HG02610 (cell line): ENCODE results near the gene VDAC1.
"Not testable (repeated sequence)": the region's sequence is repeated elsewhere in the genome, so short reads cannot be mapped to it uniquely, and the experiment has no call there.

Experiments used
- ATAC-seq: cut with Tn5 transposase; IDR thresholded peaks from one replicate; pipeline ENCODE4 v1.9.1; 2021; ENCODE audit warnings: mild to moderate bottlenecking, moderate library complexity; ENCODE audit not compliant: unreplicated experiment

The VDAC1 gene

DNA sequence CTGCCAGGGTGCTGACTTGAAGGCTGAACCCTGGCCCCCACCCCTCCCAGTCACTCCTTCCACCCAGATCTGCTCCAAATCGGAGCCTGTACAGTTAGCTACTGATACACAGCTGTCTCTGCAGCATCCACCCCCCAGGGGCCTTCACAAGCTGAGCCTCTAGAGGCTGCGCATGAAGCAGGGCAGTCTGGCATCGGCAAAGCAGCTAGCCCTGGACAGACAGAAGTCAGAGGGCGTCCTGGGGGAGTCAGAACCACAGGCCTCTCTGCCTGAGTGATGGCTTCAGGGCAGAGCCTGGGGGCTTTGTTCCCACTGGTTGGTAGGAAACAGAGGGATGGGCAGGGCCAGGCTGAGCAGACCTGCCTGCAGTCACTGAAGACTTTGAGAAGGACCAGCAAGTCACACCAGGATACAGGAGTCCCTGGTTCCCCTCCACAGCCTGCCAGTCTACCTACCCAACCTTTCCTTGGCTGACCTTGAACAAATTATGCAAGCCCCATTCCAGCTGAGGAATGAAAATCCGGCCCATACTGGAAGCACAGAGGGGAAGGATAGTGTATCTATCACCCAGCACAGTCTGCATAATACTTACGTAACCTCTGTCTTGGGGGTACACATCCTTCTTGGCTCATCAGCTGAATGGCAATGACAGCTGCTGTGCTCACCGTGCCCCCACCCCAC lies 8.8 kb downstream of the VDAC1 start:
- ATAC-seq: no peak

GRCh38 chr5:133995341-133995740 lies 9.4 kb downstream of the VDAC1 start:
- no peak for ATAC-seq

DNA sequence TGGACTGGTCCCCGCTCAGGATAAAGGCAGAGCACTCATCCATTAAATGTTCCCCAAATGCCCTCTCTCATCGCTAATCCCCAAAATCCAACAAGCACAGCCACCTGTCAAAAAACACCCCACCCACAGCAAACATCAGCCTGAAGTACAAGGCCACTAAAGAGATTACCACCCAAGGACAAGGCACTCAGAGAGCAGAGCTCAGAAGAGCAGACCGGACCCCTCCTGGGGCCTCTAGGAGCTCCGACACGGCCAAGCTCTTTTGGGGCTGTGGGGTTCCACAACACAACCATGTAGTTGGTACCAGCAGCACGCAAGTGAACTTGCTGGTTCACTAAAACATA lies 9.8 kb downstream of the VDAC1 start:
- no peak for ATAC-seq

DNA sequence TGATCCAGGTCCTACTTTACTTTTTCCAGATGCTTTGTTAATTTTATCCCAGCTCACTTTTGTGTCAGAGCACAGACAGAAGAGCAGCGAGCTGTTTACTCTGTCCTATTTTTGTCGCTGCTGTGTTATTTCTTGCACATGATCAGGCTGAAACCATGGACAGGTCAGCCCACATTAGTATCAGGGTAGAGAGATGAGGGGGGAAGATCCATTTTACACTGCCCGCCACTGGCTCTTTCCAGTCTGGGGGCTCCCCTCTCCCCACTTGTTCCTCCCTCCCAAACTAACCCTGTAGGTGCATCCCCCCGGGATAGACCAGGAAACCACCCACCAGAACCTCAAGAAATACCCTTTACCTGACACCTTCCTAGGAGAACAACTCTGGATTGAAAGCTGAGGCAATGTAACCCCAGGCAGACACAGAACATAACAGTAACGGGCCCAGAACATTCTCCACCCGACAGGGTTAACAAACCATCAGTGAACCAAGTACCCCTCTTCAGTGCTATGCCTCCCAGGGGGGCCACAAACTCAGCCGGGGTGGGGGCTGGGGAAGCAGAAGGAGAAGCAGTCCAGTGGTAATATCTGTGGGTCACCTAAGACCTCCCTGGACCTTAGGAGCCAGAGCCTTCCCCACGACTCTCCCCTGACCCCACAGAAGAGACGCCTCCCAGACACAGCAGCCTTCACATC lies 10.3 kb downstream of the VDAC1 start:
- ATAC-seq: no peak

GRCh38 chr5:133993185-133993936 lies 11.4 kb downstream of the VDAC1 start:
- ATAC-seq: no peak

DNA sequence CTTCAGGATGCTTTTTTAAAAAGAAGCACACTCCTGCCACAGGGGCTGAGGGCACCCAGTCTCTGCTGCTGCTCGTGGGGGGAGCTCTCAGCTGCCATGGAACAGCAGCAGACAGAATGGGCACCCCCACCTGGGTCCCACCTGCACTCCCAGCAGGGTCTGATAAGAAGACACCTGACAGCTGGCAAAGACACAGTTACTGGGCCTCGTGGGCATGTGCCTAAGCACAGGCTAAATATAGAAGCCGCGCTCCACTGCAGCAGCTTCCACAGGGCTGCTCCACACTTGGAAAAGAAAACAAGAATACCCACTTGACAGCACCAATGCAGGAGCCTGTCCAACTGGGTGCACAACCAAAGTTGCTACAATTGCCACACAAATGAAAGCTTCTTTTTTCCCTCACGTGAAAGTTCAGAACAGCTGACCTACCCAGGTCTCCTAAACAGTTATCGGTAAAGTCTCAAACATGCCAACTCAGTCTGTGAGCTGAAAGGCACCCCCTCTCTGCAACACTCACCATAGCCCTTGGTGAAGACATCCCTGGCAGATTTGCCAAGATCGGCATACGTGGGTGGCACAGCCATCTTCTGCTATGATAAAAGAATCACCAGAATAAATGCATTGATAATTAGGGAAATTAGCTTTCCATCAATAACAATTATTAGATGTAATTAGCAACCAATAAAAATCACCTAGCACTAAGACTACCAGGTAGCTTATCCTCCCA lies 12.2 kb downstream of the VDAC1 start:
- no peak for ATAC-seq

DNA sequence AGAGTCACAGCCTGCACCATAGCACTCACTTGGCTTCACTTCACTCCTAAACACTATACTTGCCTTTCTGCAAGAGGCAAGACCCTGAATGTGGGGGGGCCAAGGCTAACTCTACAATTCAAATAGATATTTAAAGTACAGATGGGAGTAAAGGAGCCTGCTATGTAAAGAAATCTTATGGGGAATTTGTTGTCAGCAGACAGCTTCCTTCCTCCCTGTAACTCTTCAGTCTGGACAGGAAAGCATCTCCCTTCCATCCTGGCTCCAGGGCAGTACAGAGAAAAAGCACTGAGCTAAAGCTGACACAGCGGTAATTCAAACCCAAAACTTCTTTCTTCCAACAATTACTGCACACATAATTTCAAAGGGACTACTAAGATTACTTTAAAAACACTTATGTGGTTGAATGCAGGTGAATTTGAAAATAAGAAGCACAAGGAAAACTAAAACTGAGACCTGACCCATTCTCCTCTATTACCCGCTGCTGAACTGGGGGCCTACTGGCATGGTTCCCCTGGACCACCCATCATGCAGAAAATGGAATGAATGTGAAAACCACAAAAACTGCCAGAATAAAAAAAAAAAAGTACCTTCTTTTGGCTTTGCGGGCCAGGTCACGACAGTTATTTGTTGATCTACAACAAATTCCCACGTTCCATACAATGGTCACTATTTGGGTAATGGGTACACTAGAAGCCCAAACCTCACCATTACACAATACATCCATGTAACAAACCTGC lies 13.4 kb downstream of the VDAC1 start:
- ATAC-seq: no peak

DNA sequence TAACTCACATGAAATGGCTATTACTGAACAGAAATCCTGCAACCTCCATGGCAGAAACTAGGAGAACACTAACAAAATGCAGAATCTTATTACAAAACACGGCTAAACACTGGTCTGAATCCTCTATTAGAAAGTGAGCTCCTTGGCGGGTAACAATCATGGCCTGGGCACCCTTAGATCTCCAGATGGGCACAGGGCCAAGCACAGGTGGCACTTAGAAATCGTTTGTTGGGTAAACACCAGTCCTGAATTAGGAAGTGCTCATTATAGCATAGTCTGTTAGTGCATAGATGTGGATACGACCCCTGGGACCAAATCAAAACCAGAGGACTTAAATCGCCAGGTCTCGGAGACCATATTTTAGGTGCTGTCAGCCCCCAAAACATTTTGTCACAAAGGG lies 14.4 kb downstream of the VDAC1 start:
- ATAC-seq: no peak

- ATAC-seq: no peak
Observed at GRCh38 chr5:133985540-133986180, 19.1 kb downstream of the VDAC1 start.

DNA sequence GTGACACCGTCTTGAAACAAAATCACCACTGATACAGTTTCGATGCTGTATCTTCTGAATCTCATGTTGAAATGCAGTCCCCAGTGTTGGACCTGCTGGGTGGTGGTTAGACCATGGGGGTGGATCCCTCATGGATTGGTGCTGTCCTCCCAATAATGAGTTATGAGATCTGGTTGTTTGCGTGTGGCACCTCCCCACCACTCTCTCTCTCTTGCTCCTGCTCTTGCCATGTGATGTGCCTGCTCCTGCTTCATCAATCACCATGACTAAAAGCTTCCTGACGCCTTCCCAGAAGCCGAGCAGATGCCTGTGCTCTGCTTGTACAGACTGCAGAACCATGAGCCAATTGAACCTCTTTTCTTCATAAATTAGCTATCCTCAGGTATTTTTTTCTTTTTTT lies 21.1 kb downstream of the VDAC1 start:
- ATAC-seq: no peak

DNA sequence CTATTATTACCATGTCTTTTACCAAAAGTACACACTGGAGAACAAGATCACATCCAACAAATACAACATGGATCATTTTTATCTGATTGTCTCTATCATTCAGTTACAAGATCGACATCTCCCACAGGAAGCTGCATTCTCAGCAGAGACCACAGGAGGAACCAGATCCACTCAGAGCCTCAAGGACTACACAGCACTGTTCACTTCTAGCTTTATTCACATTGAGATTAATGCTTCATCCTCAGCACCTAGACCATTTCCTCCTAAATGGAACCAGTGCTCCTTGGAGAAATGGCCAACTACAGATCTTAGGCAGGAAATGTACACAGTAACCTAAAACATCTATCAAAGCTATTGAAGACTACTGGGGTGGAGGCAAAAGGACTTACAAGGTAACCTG lies 23.1 kb downstream of the VDAC1 start:
- ATAC-seq: no peak

- ATAC-seq: no peak
Observed at GRCh38 chr5:133980652-133981051, 24.1 kb downstream of the VDAC1 start.

DNA sequence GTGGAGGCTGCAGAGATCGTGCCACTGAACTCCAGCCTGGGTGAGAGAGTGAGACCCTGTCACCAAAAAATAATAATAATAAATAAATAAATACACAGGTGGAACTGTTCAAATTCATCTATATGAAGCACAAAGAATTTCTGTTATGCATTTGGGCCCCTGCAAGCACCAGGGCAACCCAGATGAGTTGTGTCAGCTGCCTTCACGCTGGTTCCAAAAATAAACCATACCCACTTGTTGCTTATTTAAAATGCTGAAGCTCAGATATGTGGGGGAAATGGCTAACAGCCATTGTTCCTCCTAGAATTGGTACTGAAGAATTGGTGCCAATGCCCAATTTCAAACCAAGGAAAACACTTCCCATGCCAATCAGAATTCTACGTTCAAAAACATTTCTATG lies 25.8 kb downstream of the VDAC1 start:
- no peak for ATAC-seq

GRCh38 chr5:133977858-133978257 lies 26.9 kb downstream of the VDAC1 start:
- no peak for ATAC-seq

DNA sequence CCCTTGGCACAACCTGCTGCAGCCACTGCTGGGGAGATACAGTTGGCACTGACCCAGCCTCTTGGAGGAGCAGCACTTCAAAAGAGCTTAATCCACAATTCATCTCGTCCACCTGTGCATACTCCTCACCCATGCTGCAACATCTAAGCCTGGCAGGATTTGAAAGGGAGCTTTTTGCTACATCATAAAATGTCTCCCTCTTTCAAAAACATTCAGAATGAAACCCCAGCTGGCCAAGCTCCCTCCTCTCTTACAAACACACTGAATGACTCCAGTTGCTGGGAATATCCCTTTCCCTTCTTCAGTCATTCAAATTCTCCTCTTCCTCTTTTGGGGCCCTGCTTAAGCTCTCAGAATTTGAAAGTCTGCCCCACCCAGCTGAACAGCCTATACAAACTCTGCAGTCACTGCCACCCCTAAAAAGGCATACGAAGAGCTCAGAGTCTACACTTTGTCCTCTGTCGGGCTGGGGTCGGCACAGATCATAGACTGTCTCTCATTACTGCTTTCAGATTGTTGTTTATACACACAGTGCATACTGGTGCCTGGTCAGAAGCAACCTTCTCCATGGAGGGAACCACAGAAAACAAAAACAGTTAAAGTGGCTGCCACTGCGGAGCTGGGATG lies 27.5 kb downstream of the VDAC1 start:
- ATAC-seq: peak; percentile 80

DNA sequence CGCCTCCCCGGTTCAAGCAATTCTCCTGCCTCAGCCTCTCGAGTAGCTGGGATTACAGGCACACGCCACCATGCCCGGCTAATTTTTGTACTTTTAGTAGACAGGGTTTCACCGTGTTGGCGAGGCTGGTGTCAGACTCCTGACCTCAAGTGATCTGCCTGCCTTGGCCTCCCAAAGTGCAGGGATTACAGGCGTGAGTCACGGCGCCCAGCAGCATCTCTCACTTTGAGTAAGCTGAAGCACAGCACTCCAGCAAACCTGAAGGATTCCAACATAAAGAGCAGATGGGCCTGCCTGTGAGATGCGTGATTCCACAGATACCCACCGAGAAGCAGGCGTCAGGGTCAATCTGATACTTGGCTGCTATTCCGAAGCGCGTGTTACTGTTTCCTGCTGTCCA lies 29.2 kb downstream of the VDAC1 start:
- not testable (repeated sequence) for ATAC-seq

DNA sequence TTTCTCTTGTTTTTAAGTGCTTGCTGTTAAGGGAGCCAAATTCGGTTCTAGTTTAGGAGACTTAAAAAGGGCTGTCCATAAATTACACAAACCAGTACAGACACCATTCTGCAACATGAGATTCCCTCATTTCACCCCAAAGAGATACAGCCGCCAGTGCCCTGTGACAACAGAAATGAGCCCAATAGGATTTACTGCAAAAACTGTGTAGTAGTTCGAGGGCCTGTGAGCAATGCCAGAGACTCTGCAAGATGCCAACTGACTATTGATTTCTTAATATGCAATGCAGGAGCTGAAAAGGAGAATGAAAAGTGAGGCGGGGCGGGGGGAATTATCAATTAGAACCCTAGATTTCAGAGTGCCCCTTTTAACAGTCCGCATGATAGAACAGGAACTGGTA lies 30.6 kb downstream of the VDAC1 start:
- ATAC-seq: no peak

DNA sequence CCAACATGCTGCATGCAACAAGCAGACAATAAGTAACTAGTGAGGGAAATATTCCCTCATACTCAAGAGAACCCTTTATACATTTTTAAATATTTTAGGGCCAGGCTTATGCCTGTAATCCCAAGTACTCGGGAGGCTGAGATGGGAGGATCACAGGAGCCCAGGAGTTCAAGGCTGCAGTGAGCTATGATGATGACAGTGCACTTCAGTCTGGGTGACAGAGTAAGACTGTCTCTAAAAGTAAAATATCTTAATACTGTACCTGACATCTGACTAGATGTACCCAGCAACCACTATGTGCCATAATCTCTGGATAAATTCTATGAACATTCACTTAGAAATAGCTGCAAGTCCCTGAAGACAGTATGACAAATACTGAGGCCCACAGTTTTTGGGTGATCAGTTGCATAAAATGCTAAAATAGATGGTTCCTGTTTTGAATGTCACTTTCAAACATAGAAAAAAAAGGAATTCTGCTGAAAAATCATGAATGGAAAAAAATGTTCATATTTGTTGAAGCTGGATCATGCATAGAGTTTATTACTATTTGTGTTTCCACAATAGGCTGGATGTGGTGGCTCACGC lies 34.4 kb downstream of the VDAC1 start:
- ATAC-seq: no peak

GRCh38 chr5:133969654-133970324 lies 35.0 kb downstream of the VDAC1 start:
- peak; percentile 40 for ATAC-seq
